Activated effector memory CD4-positive, alpha-beta T cell treated with anti-CD3 and anti-CD28 coated beads, Interleukin-2, amount 50 U/mL, for 16 hours (primary cell): ENCODE results near the gene ARF1.

Experiments
- DNase-seq: peaks from one replicate; pipeline ENCODE4 v3.0.0-alpha.2; 2020

The ARF1 gene

GRCh38 chr1:228082214-228082917, at the start of gene ARF1:
Gene ARF1, plus strand, starts transcription at chr1:228082708. Its CDS starts 14,407 bp downstream, at chr1:228097115.
- DNase-seq: peak; percentile 98

- no peak for DNase-seq
Observed at GRCh38 chr1:228033376-228033775, 49.1 kb upstream of the ARF1 start.

DNA sequence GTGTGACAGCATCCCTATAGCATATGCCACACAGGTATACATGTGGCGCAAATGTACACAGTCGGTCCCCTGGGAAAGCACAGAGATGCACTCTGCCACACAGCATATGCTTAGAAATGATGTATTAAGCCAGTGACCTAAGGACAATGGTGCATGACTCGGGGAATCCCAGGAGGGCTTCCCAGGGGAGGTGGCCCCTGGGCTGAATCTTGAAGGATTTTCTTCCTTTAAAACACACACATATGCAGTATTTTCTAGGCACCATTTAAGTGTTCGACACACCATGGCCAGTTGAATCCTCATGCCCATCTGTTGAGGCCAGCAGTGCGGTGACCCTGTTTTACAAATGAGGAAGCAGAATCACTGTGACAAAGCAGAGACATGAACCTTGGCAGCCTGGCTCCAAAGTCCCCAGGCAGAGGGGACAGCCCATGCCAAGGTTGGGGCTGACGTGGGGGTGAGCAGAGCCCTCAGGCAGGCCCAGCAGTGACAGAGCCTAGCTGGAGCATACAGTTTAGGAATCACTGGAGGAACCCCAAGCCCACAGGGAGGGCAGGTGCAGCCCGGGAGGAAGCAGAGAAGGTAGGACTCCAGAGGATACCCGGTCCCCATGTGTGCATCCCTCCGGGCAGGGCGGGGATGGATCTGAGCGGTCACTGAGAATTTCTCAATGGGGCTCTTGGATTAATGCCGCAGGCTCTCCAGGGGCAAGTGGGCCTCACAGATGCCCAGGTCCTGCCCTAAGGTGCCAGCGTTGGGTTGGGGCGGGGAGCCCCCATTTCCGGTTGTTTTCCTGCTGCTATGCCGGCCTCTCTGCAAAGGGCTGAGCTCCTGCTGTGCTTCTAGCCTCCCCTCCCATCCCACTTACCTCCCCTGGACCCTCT, 47.3 kb upstream of the ARF1 start:
- DNase-seq: peak; percentile 48

DNA sequence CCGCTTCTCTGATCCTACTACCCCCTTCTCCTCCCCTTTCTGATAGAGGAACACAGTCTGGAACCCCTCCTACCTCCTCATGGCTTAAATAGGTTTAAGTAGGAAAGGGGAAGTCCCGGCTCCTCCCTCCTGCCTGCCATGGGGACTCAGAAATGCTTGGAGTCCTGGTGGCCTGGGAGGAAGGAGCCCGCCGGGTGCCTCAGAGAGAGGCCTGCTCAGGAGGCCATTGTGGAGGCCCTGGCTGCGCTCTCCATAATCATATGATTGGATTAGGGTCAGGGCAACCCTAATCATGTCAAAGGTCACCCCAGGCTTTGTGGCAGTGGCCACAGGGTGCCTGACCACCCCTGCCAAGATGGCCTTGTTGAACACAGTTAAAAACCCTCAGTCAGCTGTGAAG, 46.7 kb upstream of the ARF1 start:
- DNase-seq: no peak

DNA sequence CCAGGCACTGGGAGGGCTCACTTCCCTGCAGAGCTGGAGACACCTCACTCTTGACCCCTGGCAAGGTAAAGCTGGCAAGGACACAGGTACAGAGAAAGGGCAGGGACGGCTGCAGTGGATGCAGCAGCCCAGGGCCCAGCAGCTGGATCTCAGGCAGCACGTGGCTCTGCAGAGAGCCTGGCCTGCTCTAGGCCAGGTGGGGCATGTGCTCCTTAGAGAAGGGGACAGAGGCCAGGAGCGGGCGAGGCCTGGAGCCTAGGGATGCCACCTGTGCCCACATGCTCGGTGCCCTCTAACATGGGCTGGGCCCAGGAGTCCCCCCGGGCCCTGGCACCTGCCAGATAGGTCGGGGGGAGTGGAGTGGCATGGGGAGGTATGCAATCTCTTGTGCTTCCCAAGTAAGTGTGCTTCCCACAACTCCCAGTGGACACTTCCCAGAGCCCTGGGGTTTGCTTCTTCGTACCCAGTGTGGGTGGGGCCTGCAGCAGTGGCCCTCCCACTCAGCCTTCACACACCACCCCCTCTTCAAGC, 45.7 kb upstream of the ARF1 start:
- peak; percentile 55 for DNase-seq

GRCh38 chr1:228037401-228038386, 44.8 kb upstream of the ARF1 start:
- peak; percentile 73 for DNase-seq

DNA sequence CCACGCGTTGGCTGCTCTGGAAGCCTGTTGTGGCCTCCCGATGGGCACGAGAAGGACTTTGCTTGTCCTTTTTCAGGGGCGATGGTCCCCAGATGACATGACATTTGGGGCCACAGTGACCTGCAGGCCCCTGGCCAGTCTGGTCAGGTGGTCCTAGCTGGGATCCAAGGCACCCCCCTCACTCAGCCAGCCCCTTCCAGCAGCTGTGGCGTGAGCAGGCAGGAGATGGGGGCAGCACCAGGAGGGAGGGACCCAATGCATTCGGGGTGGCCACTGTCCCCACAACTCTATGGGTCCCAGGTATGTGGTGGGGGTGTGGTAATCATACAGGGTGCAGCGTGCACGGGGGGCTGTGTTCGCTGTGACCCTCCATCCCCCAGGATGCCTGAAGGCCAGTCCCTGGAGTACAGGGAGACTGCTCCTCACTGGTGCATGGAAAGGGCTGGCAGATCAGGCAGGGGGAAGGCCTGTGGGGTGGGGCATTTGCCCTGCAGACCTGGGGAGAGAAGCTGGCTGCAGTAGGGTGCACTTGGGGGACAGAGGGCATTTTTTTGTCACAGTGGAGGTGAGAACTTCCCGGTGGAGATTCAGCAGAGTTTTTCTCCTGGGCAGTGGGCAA, 44.0 kb upstream of the ARF1 start:
- peak; percentile 50 for DNase-seq

DNA sequence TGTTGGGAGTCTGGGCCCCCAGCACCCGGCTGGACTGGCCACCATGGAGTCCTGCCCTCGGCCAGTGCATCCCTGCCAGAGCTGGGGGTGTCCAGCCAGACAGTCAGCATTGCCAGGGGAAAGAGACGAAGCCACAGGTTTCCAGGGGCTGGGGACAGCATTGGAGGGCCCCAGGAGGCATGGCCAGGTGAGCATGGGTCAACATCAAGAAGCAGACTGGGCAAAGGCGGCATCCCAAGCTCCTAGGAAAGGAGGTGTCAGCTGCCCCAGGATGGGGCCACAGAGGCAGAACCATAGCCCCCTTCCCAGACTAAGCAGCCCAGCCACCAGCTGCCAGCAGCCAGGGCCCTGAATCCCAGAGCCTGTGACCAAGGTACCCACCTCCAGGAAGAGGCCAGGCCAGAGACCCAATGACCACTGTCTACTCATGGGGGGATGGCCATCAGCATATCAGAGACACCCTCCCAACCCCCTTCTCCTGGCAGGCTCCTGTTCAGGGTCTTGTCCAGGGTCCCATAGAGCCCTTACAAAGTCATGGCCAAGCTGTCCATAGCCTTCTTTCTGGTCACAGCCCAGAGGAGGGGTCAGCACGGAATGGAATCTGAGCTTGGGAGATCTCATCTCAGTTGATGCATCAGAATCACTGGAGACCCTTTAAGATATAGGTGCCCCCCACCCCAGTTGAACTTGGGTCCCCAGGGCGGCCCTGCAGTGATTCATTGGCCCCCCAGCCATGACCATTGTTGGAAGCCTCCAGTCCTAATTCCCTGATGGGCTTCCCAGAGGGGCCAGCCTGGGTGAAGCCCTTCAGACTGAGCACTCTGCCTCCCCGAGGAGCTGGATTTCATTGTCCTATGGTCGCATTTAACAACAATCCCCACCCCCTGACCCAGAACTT, 43.3 kb upstream of the ARF1 start:
- peak; percentile 51 for DNase-seq

- peak; percentile 41 for DNase-seq
Observed at GRCh38 chr1:228039986-228040385, 42.5 kb upstream of the ARF1 start.

GRCh38 chr1:228041316-228041715, 41.2 kb upstream of the ARF1 start:
- DNase-seq: no peak

GRCh38 chr1:228042508-228042907, 40.0 kb upstream of the ARF1 start:
- DNase-seq: no peak

DNA sequence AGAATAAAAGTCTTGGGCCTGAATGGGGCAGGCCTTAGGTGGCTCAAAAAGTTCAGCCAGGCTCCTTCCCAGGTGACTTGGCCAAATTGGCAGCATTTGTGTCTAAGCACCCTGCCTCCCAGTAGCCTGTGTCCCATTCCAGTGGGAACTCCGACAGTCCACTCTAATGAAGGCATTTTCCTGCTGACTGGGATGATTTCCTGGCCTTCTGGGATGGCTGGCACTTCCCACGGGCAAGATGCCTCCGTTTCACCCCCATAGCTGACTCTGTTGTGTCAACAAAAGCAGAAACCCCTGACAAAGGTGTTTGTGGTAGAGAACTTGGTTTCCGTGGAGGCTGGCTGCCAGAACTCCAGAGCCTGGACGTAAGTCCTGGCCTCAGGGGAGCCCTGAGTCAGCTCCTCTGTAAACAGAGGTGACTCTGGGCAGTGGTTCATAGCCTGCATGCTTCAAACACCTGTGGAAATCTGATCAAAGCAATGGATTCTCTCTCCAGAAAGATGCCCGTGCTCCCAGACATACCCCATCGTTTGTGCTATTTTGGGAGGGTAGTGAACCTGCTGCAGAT, 39.1 kb upstream of the ARF1 start:
- DNase-seq: no peak

DNA sequence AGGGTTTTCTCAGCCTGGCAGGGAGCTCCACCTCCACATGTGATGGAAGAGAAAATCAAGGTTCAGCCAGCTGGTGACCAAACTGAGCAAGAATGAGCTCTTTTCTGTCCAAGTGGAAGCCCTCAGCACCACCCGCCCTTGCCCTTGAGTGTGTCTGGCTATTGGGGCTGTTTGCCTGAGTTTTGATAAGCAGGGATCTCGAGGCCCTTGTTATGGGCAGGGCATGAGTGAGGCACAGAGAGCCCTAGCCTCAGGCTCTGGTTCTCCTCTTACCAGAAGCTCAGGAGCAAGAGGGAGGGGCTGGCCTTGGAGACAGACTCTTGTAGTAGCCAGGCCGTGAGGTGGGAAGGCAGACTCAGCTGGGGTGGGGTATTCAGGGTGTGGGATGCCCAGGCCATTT, 37.5 kb upstream of the ARF1 start:
- no peak for DNase-seq

GRCh38 chr1:228045405-228045804, 37.1 kb upstream of the ARF1 start:
- no peak for DNase-seq

- peak; percentile 52 for DNase-seq
Observed at GRCh38 chr1:228045871-228046270, 36.6 kb upstream of the ARF1 start.

GRCh38 chr1:228046421-228047182, 35.9 kb upstream of the ARF1 start:
- DNase-seq: no peak

- no peak for DNase-seq
Observed at GRCh38 chr1:228047183-228047466, 35.4 kb upstream of the ARF1 start.

DNA sequence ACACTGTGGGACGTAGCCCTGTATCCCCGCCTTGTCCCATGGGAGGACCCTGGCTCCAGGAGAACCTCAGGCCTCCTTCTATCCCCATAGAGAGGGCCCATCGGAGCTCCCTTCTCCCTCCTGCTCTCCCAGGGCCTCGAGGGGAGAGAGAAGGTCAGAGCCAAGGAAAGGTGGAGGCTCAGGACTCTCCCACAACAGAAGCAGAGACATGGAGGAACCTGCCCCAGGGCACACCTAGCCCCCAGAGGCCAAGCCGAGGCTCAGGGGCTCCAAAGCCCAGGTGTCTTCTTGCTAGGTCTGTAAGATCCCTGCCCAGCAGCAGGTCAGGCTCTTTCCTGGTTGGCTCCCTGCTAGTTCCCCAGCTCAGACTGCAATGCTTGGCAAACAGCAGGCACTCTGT, 34.4 kb upstream of the ARF1 start:
- no peak for DNase-seq

DNA sequence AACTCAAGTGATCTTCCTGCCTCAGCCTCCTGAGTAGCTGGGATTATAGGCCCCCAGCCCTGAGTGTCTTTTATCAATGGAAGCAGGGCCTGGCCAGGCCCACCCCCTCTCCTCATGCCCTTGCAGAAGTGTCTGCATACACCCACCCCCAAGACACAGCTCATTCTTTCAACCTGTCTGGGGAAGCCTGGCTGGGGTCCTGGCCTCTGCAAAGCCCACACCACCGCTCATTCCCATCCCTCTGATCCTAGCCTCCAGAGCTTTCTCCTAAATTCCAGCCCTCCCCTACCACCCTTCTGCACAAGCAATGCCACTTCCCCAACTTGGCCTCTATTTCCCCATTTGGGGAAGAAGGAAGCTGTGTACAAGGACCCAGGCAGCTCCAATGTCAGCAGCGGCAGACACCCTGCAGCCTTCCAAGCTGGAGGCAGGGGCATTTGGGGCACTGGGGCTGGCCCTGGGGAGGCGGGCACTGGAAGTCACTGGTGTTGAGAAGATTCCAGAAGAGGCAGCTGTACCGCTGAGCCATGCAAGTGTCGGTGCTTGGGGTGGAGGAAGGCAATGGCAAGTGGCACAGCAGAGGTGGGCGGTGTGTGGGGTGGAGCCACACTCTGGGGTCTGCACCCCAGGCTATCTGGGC, 33.7 kb upstream of the ARF1 start:
- DNase-seq: peak; percentile 51
